NCI-H226 (cell line): ENCODE data around the gene OXTR.

Source experiments
- DNase-seq: peaks from one replicate; pipeline ENCODE4 v3.0.0-alpha.2; 2015

Gene OXTR

GRCh38 chr3:8767256-8767666 lies 2.2 kb downstream of the OXTR start:
- no peak for DNase-seq

DNA sequence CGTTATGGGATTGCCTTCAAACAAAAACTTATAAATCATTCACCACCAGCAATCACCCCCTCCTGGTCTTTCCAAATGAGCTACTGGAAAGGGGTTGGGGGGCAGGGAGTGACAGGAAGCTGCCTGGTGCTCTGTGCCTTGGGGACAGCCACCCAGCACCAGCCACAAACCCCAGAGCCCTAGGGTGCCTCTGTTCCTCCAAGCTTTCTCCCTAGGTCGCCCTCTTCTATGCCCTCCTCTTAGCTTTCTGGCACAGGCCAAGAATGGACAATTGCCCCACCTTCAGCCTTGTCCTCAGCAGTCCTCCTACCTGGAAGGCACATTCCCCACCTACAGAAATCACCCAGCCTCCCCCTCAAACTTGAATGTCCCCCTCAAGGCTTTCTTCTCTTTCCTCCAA lies 3.3 kb downstream of the OXTR start:
- no peak for DNase-seq

DNA sequence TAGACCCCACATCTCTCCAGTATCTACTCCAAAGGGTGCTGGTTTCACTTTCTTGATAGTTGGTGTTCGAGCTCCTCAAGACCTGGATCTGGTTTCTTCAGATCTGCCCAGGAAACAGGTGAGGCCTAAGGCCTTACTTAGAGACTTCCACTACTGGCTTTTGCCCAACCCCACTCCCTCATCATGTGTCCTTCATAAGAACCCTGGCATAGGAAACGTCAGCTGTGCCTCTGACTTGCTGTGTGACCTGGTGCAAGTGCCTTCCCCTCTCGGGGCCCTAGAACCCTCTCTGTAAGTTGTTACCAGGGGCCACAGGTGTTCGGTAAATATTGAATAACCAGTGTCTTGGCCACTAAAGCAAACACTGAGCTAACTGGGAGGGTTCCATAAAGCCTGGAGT lies 3.9 kb downstream of the OXTR start:
- no peak for DNase-seq

- no peak for DNase-seq
Measured at GRCh38 chr3:8764528-8764927, 4.9 kb downstream of the OXTR start.

- peak; percentile 68 for DNase-seq
Measured at GRCh38 chr3:8762607-8763377, 6.6 kb downstream of the OXTR start.

DNA sequence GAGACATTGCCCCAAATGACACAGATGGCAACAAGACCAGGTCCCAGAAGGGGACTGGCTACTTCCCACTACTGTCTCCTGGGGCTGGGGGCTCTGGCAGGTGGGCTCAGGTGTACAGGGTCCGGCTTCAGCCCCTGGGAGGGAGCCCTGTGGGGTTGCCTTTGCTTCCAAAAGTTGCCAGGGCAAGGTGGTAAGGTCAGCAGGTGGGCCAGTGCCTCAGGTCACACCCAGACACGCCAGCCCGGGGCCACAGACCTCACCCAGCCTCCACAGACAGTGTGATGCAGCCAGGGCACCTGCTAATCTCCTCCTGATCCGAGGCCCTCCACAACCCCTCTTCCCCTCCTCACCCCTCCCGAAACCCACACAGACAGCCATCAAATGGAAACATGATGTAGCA lies 7.5 kb downstream of the OXTR start:
- DNase-seq, result no peak

DNA sequence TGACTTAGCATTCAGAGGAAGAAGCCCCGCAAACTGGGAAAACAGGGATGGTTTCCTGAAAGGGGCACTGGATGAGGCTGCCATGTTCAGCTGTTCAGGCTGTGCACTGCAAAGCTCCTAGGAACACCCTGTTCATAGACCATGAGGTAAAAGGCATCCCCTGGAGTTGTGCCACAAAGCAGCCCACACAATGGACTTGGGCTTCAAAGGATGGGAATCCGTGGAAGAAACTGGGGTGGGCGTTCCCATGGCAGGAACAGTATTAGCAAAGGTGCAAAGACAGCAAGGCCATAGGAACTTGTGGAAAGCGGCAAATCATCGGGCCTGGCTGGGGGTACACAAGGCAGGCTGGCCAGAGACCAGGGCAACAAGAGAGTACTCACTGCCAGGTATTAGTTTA lies 8.9 kb downstream of the OXTR start:
- no peak for DNase-seq

DNA sequence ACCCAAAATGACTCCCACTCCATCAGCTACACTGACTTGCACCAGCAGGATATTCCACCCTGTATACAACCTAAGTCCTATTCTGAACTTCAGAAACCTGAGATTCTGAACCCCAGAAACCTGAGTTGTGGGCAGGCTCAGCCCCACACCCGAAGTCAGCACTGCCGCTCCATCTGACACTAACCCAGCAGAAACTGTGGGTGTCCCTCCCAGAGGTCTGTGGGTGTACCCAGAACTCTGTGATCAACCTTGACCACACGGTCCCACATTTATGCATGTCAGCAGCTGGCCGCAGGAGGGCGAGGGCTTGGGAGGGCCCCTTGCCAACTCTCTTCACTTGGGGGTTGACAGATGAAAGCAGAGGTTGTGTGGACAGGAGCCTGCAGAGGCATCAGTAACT lies 9.3 kb downstream of the OXTR start:
- no peak for DNase-seq

DNA sequence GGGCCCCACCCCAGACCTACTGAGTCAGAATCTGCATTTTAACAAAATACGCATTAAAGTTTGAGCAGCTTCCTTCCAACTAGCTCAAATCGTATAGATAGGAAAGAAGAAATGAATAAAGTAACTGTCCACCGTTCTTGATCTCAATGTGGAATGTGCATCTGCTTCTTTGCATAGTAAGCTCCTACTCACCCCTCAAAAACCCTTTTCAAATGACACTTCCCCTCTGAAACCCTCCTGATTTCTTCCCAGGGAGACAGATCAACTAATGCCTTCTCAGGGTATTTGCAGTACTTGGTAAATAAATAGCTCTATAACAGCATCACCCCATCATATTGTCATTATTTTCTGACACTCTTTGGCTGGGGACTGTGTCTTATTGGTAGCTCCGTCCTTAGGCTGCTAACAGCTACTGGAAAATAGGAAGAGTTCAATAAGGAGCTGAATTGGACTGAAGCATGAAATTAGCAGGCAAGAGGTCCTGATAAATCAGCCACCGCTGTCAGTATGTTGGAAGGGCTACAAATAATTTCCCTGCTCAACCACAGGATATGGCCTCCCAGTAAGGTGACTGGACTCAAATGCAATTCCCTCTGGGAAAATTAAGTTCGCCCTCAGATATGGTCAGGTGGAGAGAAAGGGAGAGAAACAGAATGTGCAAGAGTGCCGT lies 10.2 kb downstream of the OXTR start:
- no peak for DNase-seq

DNA sequence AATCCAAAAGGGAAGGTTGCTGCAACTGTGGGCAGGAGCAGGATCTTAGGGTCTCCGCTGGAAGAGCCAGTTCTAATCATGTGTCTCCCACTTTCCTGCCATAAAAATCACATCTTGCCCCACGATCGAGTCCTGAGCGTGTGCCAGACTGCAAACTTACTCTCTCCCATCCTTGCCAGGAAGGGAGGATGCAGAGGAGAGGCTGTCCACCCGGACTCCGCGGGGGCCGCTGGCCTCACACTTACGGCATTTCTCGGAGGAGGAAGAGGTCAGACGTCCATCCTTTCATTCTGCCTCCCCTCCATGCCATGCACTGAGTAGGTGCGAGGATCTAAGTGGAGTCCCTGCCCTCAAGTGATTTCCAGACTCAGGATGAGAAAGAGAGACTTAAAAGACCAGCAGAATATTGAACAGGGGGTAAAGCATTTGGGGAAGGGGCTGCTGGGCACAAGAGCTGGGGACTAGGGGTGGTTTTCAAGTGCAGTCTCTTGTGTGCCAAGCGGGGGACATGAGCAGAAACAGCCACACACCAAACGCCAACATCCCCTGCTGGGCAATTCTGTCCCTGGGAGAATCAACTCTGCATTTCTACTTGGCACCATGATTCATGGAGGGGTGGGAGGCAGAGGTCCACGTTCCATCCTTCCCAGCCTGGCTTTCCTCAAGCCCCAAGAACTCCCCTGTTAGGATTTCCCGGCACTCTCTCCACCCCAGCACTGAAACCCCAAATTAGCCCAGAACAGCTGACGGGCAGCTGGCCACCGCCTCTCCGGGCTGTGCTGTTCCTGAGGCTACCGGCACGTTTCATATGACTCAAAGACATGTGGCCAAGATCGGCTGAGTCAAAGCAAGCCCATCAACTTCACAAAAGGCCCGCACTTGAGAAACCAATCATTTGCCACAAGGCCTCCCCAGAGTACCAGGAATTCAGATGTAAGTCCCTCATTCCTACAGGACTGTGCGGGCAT lies 11.6 kb downstream of the OXTR start:
- no peak for DNase-seq

DNA sequence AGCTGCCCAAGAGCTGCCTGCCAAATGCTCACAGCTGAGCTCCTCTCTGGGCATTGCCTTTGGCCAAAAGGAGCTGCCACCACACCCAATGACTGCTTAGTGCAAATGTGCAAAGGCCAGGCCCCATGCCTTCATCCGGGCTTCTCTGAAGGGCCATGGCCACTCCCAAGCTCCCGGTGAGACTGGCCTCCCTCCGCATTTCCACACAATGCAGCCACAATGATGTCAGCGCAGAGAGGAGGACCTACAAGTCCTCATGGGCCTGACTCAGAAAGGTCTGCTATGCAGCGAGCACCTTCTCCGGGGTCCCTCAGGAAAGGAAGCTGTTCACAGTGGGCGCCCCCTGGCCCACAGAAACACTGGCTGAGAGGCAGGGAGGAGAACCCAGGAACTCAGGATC lies 12.7 kb downstream of the OXTR start:
- DNase-seq, result no peak

GRCh38 chr3:8755564-8756237 lies 13.7 kb downstream of the OXTR start:
- DNase-seq, result no peak

- no peak for DNase-seq
Measured at GRCh38 chr3:8755097-8755496, 14.3 kb downstream of the OXTR start.

GRCh38 chr3:8752832-8753231 lies 16.6 kb downstream of the OXTR start:
- DNase-seq, result no peak

DNA sequence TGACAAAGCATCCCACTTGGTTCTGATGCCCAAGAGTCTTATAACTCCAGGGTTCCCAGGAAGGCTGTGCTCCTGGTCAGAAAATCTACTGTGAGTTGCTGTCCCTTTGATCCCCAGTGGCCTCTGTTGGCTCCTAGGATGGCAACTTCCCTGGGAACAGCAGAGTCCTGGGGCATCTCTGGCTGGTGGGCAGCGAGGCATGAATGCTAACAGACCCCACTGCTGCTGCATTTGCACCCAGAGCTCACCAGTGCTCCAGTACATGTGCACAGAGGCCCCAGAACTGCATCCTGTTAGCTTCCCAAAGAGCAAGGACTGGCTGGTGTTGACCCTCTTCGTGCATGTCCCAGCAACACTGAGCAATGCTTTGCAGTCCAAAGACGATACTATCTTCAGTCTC lies 20.1 kb downstream of the OXTR start:
- DNase-seq, result no peak

- no peak for DNase-seq
Measured at GRCh38 chr3:8746780-8747345, 22.6 kb downstream of the OXTR start.

- DNase-seq, result no peak
Measured at GRCh38 chr3:8745619-8746370, 23.6 kb downstream of the OXTR start.

DNA sequence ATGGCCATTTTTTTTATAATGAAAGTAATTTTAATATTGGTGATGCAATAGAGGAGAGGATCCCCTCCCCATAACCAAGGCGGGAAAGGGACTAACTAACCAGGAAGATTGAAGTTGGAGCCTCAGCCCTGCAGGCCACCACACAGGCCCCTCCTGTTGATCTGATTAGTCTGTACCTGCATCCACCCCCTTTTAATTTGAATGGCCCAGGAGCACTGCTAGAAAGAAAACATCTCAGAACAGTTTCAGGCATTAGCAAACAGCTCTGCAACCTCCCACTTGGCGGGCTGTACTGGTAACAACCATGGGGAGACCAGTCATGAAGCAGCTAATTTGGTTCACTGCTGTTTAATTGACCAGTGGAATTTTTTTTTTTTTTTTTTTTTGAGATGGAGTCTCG lies 25.5 kb downstream of the OXTR start:
- no peak for DNase-seq

DNA sequence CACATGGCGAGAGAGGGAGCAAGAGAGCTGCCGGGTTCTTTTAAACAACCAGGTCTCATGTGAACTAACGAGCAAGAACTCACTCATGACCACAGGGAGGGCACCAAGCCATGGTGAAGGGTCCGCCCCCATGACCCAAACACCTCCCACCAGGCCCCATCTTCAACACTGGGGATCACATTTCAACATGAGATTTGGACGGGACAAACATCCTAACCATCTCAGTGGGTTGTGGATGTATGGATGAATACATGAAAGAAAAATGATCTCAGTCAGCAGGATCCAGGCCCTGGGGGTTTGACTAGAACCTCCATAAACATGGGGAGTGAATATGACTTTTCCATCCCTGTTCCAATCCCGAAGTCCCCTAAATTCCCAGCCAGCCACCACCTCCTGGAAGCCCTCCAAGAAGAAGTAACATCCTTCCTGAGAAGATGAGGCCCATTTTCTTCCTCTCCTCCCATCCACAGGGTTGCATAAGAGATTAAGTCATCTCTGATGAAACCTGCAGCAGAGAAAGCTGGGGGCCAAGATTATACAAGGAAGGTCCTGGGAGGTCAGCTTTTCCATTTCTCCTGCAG lies 26.3 kb downstream of the OXTR start:
- DNase-seq, result peak; percentile 90

GRCh38 chr3:8741581-8742261 lies 27.7 kb downstream of the OXTR start:
- DNase-seq, result peak; percentile 89
